CD4-positive, alpha-beta T cell treated with Interleukin-17A for 1 hour (primary cell): ENCODE results near the gene UBE2I.
"Not testable (repeated sequence)": the region's sequence is repeated elsewhere in the genome, so short reads cannot be mapped to it uniquely, and the experiment has no call there.

Source experiments
- DNase-seq: peaks from one replicate; pipeline ENCODE4 v3.0.0-alpha.2; 2020

The UBE2I gene

DNA sequence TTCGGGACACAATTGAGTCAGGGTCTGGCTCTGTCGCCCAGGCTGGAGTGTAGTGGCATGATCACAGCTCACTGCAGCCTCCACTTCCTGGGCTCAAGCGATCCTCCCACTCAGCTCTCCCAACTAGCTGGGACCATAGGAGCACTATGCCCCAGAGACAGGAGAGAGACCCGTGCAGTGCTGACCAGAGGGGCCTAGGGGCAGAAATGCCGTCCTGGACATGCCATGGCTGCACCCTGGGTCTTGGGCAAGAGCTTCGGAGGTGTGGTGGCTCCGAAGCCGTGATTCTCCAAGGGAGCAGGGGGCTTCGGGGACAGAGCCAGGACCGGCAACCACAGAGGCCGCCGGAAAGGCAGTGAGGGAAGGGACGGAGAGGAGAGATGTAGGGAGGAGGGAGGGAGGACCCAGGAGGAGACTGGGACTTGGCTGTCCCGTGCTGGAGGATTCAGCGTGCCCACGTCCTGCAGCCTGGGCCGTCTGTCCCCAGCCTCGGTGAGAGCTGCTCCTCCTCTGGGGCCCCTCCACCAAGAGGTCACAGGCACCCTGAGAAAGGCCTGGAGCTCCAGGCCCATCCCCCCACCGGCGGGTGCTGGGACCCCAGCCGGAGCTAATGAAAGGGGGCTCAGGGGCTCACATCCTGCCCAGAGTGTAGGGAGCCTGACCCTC lies 31.7 kb upstream of the UBE2I start:
- DNase-seq, result no peak

- DNase-seq, result no peak
These were observed 31.0 kb upstream of the UBE2I start for GRCh38 chr16:1278477-1278876.

DNA sequence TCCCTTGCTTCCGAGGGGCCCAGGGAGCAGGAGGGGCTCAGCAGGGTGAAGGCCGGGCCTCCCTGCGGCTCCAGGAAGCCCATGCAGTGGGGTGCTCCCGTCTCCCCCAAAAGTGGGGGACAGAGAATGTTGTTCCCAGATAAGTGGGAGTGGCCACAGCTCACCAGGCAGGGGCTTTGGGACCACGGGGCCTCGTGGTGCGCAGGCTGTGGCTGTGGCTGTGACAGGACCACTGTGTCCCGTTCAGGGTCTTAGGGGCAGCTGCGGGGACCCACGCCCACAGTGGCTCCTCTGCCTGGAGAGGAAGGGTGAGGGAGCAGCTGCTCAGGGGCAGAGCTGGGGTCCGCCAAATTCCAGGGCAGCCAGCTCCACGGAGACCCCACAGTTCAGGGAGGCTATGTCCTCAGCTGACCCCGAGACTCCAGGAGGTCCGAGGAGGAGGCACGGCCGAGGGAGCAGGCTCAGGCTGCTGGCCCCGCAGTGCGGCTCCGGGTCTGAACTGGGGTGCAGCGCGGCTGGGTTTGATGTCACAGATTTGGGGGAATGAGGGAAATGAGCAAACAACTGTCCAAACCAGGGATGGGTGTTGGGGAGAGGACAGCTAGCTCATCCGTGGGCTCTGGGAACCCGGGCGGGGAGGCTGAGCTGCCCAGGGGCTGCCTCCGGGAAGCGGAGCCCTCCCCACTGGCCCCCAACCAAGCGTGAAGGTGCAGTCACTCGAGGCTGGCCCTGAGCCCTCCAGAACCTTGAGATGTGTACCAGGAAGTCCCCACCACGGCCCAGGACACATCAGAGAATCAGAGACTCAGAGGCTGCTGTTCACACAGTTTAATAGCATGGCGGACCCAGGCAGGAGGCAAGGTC lies 30.1 kb upstream of the UBE2I start:
- DNase-seq, result no peak

DNA sequence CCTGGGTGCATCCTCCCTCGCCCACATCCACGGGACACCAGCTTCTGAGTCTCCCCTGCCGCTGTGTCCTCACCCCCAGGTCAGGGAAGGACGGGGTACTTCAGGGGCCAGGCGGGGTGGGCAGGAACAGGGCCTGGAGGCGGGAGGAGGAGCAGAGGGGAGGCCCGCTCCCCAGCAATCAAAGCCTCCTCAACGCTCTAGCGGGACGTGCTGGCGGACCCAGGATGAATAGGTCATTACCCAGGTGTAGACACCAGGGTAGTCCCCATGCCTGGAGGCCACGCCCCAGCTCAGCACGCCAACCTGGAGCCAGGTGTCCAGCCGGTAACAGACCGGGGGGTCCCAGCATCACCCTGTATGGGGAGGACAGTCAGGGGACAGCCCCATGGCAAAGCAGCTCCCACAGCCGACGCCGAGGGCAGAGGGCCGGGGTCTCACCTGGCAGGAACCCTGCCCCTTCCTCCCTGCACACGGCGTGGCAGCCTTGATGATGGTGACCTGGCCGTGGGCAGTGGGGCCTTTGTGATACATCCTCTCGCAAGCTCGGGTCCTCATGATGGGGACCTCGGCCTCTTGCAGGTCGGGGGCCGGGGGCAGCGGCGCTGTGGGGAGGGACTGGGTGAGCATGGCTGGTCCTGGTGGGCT lies 29.4 kb upstream of the UBE2I start:
- DNase-seq, result no peak

- DNase-seq, result no peak
These were observed 28.7 kb upstream of the UBE2I start for GRCh38 chr16:1280783-1281182.

GRCh38 chr16:1281517-1281916 lies 27.9 kb upstream of the UBE2I start:
- DNase-seq, result no peak

DNA sequence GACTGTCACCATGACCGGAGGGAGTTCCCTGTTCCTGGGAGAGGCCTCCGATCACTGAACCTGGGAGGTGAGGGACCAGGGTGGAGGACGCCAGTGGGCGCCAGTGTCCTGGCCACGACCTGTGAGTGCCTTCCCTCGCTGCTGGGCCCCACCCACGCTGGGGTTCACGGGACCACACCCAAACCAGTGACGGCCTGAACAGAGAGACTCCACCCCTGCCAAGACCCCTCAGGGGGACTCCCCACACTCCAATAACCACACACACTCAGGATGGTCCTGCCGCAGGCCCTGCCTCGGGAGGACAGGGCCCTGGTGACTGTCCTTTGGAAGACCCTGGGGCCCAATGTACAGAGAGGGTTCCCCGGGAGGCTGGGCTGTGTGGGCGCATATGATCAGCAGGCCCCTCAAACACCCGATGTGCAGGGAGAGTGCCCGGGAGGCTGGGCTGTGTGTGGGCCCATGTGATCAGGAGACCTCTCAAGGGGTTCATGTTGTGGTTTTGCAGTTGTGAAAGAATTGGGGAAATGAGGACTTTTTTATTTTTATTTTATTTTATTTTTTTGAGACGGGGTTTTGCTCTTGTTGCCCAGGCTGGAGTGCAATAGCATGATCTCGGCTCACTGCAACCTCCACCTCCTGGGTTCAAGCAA lies 27.0 kb upstream of the UBE2I start:
- no peak for DNase-seq

DNA sequence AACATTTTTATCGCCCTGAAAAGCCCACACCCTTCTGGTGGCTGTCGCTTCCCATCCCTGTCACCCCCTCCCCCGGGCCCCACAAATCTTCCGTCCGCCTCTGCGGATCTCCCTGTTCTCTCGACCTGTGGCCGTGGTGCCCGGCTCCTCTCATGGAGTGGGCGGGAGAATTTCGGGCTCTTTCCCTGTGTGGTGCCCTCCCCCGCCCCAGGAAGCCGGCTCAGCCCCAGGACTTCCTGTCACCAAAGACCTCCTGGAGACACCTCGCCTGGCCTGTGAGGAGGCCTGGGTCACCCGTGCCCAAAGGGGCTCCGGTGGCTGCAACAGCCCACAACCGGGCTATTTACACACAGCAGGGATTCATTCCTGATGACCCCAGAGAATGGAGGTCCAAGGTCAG lies 26.1 kb upstream of the UBE2I start:
- DNase-seq, result no peak

- DNase-seq, result no peak
These were observed 25.3 kb upstream of the UBE2I start for GRCh38 chr16:1283996-1284616.

DNA sequence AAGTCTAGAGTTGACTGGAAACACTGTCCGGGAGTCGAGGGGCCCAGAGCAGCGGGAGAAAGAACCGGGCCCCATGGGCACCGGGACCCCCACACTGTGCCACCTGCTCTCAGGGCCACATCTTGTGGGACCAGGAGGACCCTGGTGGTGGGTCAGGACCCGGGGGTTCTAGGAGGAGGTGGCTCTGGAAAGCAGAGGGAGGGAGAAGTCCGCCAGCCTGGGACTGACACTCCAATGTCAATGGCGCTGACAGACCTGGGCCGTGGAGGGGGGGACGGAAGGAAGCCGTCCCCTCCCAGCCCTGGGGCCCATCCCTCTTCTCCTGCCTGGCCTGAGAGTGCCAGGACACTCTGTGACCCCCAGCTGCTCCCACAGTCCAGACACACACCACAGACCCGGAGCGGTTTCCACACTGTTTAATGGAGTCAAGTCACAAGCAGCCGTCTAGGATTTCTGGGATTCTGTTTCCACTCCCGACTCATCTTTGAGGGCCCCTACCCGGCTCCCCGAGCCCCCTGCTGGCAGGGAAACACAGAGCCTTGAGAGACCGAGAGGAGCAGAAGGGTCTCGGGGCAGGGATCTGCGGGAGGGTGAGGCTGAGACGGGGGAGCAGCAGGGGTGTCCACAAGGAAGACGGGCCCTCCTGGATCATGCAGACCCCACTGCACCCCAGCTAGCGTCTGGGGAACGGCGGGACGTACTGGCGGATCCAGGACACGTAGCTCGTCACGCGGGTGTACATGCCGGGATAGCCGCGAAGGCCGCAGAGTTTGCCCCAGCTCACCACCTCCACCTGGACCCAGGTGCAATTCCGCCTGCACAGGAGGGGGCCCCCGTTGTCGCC lies 23.5 kb upstream of the UBE2I start:
- no peak for DNase-seq

DNA sequence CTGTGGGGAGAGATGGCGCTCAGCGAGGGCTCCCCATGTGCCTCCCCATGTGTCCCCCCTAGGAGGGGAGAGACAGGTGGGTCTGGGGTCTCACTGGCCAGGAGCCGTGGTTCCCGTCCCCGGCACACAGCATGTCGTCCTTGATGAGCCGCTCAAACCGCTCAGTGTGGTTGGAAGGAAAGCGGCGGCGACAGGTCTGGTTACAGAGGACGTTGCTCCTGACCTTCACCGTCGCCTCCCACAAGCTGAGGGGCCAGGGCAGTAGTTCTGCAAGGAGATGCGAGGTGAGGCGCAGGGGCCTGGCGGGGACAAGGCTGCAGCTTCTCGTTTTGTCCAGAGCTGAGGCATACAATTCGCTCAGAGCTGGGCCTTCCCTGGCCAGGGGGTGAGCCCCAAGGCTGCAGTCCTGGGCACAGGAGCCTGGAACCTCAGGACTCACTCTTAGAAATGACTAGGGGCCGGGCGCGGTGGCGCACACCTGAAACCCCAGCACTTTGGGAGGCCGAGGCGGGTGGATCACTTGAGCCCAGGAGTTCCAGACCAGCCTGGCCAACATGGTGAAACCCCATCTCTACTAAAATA lies 22.8 kb upstream of the UBE2I start:
- no peak for DNase-seq

DNA sequence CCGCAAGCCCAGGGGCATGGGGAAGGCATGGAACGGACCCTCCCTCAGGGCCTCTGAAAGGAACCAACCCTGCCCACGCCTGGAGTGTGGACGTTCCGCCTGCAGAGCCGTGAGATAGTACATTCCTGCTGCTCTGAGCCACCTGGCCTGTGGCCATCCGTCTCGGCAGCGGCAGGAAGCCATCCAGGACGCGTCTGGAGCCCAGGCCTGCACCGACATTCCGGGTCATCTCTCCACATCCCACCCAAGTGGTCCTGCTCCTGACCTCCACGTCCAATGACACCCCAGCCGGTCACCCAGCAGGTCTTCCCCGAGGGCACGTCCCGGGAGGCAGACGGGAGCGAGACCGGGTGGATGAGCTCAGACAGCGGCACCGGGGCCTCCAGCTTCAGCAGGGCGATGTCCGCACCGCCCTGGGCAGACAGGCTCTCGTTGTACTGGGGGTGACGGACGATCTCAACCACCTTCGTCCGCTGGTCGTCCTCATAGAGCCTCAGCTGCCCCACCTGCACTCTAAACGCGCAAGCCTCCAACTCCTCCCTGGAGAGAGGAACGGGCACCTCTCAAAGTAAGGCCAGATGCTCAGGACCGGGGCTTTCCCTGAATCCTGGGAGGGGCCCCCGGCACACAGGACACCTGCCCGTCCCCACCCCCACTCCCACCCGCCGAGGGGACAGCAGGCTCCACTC lies 21.3 kb upstream of the UBE2I start:
- DNase-seq, result no peak

GRCh38 chr16:1288813-1289476 lies 20.5 kb upstream of the UBE2I start:
- peak; percentile 23 for DNase-seq

DNA sequence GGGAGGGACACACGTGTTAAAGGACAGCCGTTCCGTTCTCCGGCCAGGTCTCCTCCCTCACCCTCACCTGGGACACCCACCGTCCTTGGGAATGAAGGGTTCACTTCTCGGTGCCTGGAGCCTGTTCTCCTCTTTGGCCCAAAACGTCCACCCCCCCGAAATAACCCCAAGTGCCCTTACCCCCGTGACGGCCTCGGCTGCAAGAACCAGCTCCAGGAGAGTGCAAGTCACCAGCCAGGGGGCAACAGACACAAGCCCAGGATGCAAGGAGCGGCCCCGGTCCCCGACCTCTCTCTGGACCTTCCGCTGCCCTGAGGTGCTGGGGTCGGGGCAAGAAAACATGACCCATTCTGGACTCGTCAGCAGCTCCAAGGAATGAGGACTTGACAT lies 20.0 kb upstream of the UBE2I start:
- no peak for DNase-seq

GRCh38 chr16:1290063-1290501 lies 19.4 kb upstream of the UBE2I start:
- DNase-seq, result no peak

DNA sequence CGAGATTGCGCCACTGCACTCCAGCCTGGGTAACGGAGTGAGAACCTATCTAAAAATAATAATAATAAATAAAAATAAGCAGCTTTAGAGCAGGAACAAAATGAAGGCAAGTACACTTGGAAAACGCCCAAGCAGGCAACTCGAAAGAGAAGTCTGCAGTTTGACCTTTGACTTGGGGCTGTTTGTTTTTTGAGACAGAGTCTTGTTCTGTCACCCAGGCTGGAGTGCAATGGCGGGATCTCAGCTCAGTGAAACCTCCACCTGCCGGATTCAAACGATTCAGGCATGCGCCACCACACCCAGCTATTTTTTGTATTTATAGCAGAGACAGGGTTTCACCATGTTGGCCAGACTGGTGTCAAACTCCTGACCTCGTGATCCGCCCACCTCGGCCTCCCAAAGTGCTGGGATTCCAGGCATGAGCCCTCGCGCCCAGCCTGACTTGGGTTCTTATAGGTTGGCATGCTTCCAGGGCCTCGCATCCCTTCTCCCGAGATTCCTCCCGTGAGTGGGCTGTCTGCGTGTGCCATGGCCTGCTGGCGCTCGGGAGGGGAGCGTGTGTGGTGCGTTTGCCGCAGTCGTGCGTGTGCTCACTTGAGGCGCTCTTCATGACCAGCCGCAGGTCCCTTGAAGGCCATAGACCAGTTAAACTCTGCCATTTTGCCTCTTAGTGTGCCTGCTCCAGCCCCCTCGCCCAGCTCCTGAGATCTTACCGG lies 18.4 kb upstream of the UBE2I start:
- DNase-seq, result no peak

DNA sequence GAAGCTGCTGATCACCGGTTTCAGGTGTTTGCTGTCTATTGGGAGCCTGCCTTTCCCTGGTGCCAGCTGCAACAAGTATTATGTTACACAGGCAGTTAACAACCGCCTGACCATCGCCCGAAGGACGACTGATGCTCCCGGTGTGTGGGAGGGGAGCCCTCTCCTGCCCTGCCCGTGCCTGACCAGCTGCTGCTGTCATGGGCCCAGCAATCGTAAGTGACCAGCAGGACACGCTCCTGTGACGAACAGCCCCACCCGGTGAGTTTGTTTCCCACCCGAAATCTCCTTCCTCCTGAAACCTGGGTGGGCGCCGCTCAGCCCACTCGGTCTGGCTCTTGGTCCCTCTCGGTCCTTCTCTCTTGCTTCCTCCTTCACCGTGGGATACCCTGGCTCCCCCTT lies 17.9 kb upstream of the UBE2I start:
- DNase-seq, result no peak

GRCh38 chr16:1292208-1292607 lies 17.2 kb upstream of the UBE2I start:
- DNase-seq, result not testable (repeated sequence)

DNA sequence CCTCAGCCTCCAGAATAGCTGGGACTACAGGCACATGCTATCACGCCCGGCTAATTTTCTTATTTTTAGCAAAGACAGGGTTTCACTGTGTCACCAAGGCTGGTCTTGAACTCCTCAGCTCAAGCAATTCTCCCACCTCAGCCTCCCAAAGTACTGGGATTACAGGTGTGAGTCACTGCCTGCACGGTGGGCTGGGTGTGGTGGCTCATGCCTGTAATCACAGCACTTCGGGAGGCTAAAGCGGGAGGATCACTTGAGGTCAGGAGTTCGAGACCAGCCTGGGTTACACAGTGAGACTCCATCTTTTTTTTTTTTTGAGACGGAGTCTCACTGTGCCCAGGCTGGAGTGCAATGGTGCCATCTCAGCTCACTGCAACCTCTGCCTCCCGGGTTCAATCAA lies 16.6 kb upstream of the UBE2I start:
- not testable (repeated sequence) for DNase-seq
